ENCODE measurements around the gene EVC2.
"Not testable (repeated sequence)": the region's sequence is repeated elsewhere in the genome, so short reads cannot be mapped to it uniquely, and the experiment has no call there.

The EVC2 gene

GRCh38 chr4:5629542-5629941, 78.8 kb downstream of the EVC2 start:
- no peak for DNase-seq (ENCODE audit: low spot score)

DNA sequence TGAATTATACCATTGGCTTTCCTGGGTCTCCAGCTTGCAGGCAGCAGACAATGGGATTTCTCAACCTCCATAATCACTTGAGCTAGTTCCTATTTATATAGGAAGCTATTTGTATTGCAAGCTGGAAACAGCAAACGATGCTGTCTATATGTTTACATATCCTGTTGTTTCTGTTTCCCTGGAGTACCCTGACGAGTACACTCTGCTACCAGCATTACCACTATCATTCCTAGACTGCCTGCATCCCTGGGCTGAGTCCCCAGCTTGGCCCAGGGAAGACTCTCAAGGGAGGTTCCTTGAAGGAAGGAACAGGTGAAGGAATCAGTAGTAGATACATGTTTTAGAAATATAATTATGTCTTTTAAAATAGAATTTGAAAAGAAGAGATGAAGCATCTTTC, 81.4 kb downstream of the EVC2 start:
- DNase-seq (ENCODE audit: low spot score), result no peak

GRCh38 chr4:5622596-5622995, 85.8 kb downstream of the EVC2 start:
- DNase-seq (ENCODE audit: low spot score), result no peak

DNA sequence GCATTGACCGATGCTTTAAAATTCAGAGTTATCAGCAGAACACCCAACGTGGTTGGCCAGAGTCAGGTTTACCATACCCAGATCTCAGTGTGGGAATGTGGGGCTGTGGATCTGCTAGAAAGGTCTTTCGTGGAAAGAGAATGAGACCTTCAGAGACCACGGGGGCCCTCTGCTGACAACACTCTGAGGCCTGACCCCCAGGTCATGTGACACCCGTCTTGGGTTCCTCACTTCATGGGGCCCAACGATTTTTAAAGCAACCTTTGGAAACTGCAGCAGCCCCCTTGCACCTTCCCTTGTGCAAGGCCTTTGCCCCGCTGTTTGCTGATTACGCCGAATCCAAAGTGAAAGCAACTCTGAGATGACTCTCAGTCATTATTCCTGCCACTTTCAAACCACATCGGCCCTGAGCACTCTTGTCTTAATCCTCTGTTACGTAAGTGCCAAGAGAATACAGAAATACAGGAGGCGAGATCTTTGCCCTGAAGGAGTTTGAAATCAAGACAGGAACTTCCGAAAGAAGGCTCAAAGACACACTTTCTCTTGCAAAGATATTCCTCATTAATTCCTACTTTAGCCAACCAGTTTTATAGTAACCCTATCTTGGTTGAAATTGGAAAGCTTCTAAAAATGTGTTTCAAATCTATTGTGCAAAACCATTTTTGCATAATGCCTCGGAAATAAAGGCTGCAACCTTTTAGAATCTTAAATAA, 88.3 kb downstream of the EVC2 start:
- no peak for DNase-seq (ENCODE audit: low spot score)

GRCh38 chr4:5618051-5618960, 90.1 kb downstream of the EVC2 start:
- no peak for DNase-seq (ENCODE audit: low spot score)

GRCh38 chr4:5616331-5616950, 91.9 kb downstream of the EVC2 start:
- DNase-seq (ENCODE audit: low spot score), result no peak

GRCh38 chr4:5615496-5616075, 92.8 kb downstream of the EVC2 start:
- no peak for DNase-seq (ENCODE audit: low spot score)

DNA sequence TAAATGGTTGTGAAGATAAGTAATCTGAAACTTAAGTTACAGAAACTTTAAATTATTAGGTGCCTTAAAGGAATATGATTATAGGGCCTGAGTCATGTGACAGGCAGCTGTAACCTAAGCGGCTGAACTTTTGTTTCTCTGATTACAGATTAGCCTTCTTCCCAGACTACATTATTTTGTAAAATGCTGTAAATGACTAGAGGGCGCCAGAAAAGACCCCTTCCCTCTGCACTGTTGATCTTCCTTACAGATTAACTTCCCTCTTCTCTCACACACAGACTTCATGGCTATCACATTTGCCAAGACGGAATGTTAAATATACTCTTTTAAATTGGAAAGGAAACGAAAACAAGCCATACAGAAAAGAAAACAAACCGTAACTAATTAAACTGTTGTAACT, 96.6 kb downstream of the EVC2 start:
- DNase-seq (ENCODE audit: low spot score), result no peak

DNA sequence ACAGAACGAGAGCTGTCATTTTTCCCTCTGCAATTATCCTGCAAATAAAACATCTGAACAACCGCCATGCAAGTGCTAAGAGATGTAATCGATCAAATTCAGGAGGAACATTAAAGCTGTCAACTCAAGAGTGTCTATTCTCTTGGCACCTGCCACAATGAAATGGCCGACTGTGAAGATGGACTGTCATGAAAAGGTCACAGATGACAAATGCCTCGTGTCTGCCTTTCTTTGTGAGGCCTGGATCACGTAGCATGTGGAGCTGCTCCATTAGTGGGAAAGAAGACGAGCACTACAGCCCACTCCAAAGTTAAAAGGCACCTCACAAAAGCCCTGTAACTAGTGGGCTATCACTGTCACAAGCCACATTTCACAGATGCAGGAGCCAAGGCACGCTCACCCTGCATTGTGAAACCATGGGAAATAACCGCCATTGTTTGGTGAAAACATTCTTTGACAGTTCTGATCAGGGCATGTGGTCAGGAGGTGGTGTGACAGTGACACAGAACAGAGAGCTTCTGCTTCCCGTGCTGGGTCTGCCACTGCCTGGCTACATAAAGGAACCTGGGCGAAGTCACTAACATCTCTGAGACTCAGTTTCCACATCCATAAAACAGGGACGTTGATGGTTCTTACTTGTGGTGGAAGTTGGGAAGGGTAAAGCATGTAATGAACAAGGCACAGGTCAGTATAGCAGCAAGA, 98.9 kb downstream of the EVC2 start:
- no peak for DNase-seq (ENCODE audit: low spot score)

DNA sequence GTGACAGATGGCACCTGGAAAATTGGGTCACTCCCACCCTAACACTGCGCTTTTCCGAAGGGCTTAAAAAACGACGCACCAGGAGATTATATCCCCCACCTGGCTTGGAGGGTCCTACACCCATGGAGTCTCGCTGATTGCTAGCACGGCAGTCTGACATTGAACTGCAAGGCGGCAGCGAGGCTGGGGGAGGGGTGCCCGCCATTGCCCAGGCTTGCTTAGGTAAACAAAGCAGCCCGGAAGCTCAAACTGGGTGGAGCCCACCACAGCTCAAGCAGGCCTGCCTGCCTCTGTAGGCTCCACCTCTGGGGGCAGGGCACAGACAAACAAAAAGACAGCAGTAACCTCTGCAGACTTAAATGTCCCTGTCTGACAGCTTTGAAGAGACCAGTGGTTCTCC, 114.5 kb downstream of the EVC2 start:
- DNase-seq (ENCODE audit: low spot score), result not testable (repeated sequence)

DNA sequence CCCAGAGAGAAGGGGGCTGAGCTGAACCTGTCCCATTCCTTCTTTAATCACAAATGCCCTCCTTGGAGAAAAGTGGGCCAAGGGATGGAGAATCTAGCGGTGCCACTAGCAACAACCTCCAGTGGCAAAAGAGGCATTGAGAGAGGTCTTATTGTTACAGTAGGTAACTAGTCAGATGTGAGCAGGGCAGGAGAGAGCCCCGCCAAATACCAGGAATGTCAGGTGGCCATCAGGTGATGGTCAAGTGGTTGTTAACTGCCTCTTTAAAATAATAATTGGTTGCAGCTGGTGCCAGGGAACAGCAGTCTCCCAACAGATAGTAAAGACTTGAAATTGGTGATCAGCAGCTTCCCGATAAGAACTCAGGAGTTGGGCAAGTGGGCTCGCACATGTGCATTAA, 116.1 kb downstream of the EVC2 start:
- no peak for DNase-seq (ENCODE audit: low spot score)

GRCh38 chr4:5589495-5589894, 118.9 kb downstream of the EVC2 start:
- DNase-seq (ENCODE audit: low spot score), result no peak

- DNase-seq (ENCODE audit: low spot score), result no peak
Measured at GRCh38 chr4:5588046-5588445, 120.3 kb downstream of the EVC2 start.

- DNase-seq (ENCODE audit: low spot score), result no peak
Measured at GRCh38 chr4:5575941-5576340, 132.4 kb downstream of the EVC2 start.

GRCh38 chr4:5574386-5574785, 134.0 kb downstream of the EVC2 start:
- no peak for DNase-seq (ENCODE audit: low spot score)

DNA sequence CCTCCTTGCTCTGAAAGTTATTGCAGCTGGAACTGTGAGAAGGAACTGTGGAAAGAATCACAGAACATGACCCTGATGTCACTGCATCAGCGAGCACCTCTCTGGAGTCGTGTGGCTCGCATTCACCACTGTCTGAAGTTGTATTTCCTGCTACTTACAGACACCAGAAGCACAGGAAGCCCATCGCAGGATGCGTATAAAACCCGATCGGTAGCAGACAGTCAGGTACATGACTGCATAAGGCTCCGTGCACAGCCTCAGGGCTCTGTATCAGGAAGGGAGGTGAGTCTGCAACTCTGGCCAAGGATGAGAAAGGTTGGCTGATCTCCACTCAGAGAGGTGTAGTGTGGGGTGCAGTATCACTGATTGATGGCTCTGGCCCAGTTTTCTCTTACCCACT, 134.4 kb downstream of the EVC2 start:
- no peak for DNase-seq (ENCODE audit: low spot score)

DNA sequence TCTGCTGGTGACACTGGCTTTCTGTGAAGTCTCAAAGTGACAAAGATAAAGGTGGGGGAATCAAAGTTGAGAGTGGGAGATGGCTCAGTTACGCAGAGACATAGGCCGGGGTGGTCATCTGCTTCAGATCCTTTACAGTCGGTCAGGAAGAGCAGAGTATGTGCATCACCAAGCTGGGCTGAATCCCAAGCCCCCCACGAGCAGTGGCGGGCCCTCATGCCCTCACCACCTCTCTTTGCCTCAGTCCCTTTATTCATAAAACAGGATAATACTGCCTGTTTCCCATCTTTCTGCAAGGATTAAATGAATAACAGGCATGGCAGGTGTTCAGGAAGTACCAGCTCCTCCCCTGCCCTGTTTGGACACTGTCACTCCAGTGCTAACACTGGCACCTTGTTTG, 135.6 kb downstream of the EVC2 start:
- DNase-seq (ENCODE audit: low spot score), result no peak

- DNase-seq (ENCODE audit: low spot score), result no peak
Measured at GRCh38 chr4:5572114-5572513, 136.2 kb downstream of the EVC2 start.

GRCh38 chr4:5571646-5572045, 136.7 kb downstream of the EVC2 start:
- DNase-seq (ENCODE audit: low spot score), result no peak

DNA sequence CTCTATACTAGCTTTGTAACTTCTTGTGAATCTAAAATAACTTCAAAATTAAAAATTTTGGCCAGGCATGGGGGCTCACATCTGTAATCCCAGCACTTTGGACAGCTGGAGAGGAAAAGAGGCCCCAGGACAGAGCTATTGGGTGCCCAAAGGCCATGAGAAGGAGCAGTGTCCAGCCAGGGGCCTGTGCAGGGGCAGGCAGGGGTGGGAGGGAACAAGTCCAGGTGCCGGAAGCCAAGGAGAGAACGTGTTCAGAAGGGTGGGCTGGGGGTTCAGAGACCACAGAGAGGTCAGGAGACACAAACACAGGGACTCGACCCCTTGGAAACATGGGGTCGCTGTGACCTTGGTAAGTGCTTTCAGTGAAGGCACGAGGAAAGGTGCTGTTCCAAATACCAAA, 138.9 kb downstream of the EVC2 start:
- DNase-seq (ENCODE audit: low spot score), result no peak

DNA sequence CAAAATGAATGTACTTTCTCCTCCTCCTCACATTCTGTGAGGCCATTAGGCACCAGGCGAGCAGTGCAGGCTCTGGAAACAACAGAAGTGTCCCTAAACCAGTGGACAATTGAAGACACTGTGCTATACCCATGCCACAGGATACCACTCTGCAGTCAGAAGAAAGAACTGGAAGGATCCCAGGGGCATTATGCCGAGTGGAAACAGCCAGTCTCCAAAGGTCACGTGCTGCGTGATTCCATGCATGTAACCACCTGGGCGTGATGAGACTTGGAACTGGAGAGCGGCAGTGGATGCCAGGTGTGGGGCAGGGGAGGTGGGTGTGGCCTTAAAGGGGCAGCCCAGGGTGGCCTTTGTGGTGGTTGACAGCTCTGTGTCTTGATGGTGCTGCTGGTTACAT, 139.4 kb downstream of the EVC2 start:
- no peak for DNase-seq (ENCODE audit: low spot score)

GRCh38 chr4:5568336-5568735, 140.0 kb downstream of the EVC2 start:
- DNase-seq (ENCODE audit: low spot score), result no peak

Measured in RKO (cell line).